Keratinocyte (primary cell): Measurements from ENCODE around the gene PARP16. TPM values are rescaled to one million over a fixed set of nuclear protein-coding genes. Genes with fewer than 3 reads are reported as not detected.

Source experiments
- DNase-seq: peaks from one replicate; pipeline ENCODE4 v3.0.0-alpha.2; 2011; ENCODE audit warnings: low read depth, missing footprints, low spot score
- FAIRE-seq: peaks from 2 replicates; lab custom pipeline; 2011; peaks lifted over from hg19 to GRCh38; lab: Jason Lieb, UNC
- H2AFZ ChIP-seq: 2 replicates; pipeline ENCODE4 v1.6.0; 2012; ENCODE audit warnings: low read length, control low read depth, inconsistent platforms; ENCODE audit not compliant: control insufficient read depth
- H3K27ac ChIP-seq: 2 replicates; pipeline ENCODE4 v1.5.1; 2011; ENCODE audit warnings: low read length; ENCODE audit not compliant: control insufficient read depth, insufficient read depth
- H3K27me3 ChIP-seq: 3 replicates; pipeline ENCODE4 v1.6.0; 2011; ENCODE audit warnings: low read length; ENCODE audit not compliant: control insufficient read depth, insufficient read depth; ENCODE audit errors: extremely low read depth
- H3K36me3 ChIP-seq, 2 experiments: 2 replicates in 1 of 2; 3 replicates in 1 of 2; pipeline ENCODE4 v1.5.1; 2011; ENCODE audit warnings: low read length in 2 of 2, mild to moderate bottlenecking in 1 of 2; ENCODE audit not compliant: control insufficient read depth in 2 of 2, insufficient read depth in 2 of 2; ENCODE audit errors: extremely low read depth in 1 of 2
- H3K4me1 ChIP-seq: 3 replicates; pipeline ENCODE4 v1.5.1; 2011; ENCODE audit warnings: low read length; ENCODE audit not compliant: control insufficient read depth, insufficient read depth; ENCODE audit errors: extremely low read depth
- H3K4me2 ChIP-seq: 3 replicates; pipeline ENCODE4 v1.6.0; 2011; ENCODE audit warnings: low read depth, low read length; ENCODE audit not compliant: control insufficient read depth, insufficient read depth; ENCODE audit errors: extremely low read depth
- H3K4me3 ChIP-seq, 3 experiments: fragments of 200-600 bp in 1 of 3; sonication (generic) in 1 of 3; 2 replicates in 2 of 3; 3 replicates in 1 of 3; pipeline ENCODE4 v1.5.1; 2011 to 2016; ENCODE audit warnings: low read length in 3 of 3, mild to moderate bottlenecking in 3 of 3, control low read depth in 2 of 3, inconsistent platforms in 1 of 3, low read depth in 1 of 3, mixed read lengths in 1 of 3, mixed run types in 1 of 3, moderate library complexity in 1 of 3; ENCODE audit not compliant: control insufficient read depth in 2 of 3, insufficient read depth in 2 of 3; ENCODE audit errors: extremely low read depth in 1 of 3
- H3K79me2 ChIP-seq: 2 replicates; pipeline ENCODE4 v1.6.0; 2012; ENCODE audit warnings: low read length; ENCODE audit not compliant: control insufficient read depth, insufficient read depth
- H3K9ac ChIP-seq: 3 replicates; pipeline ENCODE4 v1.6.0; 2011; ENCODE audit warnings: low read length; ENCODE audit not compliant: control insufficient read depth, insufficient read depth; ENCODE audit errors: extremely low read depth
- H3K9me1 ChIP-seq: 3 replicates; pipeline ENCODE4 v1.6.0; 2011; ENCODE audit warnings: low read length; ENCODE audit not compliant: control insufficient read depth, insufficient read depth; ENCODE audit errors: extremely low read depth
- H3K9me3 ChIP-seq: 2 replicates; pipeline ENCODE4 v1.5.1; 2012; ENCODE audit warnings: low read depth, low read length; ENCODE audit not compliant: control insufficient read depth
- H4K20me1 ChIP-seq: 3 replicates; pipeline ENCODE4 v1.6.0; 2011; ENCODE audit warnings: low read length; ENCODE audit not compliant: control insufficient read depth, insufficient read depth; ENCODE audit errors: extremely low read depth
- CTCF ChIP-seq, 3 experiments: IDR thresholded peaks in 1 of 3; conservative IDR thresholded peaks in 1 of 3; optimal IDR thresholded peaks in 1 of 3; 2 replicates in 2 of 3; 3 replicates in 1 of 3; pipeline versions ENCODE3 to v1.5.1; 2011; ENCODE audit warnings: low read length in 3 of 3, mild to moderate bottlenecking in 3 of 3, moderate library complexity in 2 of 3, control low read depth in 1 of 3, inconsistent platforms in 1 of 3; ENCODE audit not compliant: insufficient read depth in 2 of 3; ENCODE audit errors: extremely low read depth in 1 of 3
- EZH2 ChIP-seq: IDR thresholded peaks from one replicate; pipeline ENCODE4 v1.6.1; 2012; ENCODE audit warnings: inconsistent platforms, mild to moderate bottlenecking, low read length, moderate library complexity
- dilution Hi-C: fragments of 300-500 bp; cut with MboI; formaldehyde crosslinking; loops from one replicate; pipeline ENCODE4 v1.7.0; 2020; ENCODE audit warnings: low sequenced_read_pairs; ENCODE audit not compliant: extremely low pct_ligation_motif_present
- polyA plus RNA-seq, 5 experiments: library from polyadenylated mRNA; depleted of rRNA in 3 of 5; stranded (reverse) in 3 of 5; stranded (forward) in 1 of 5; unstranded in 1 of 5; fragments of >200 nt; gene quantifications; 1 replicate in 1 of 5; 2 replicates in 3 of 5; 3 replicates in 1 of 5; pipeline versions ENCODE4 v1.2.1 to v1.2.3, GENCODE V29; 2011 to 2012; ENCODE audit warnings: missing spikeins in 2 of 5, low read depth in 1 of 5, low replicate concordance in 1 of 5
- small RNA-seq, 3 experiments: library from RNA; depleted of rRNA; stranded (forward); fragments of <200 nt; gene quantifications; one replicate each; pipeline ENCODE3, GENCODE V24; 2012; ENCODE audit warnings: low read depth in 3 of 3, low replicate concordance in 1 of 3; ENCODE audit not compliant: insufficient read length in 3 of 3

Gene PARP16
- polyA plus RNA-seq, 1 donor (not counting 4 experiments of a cell fraction or from before 2014, with no cell fraction given) = 2.1 TPM

DNA sequence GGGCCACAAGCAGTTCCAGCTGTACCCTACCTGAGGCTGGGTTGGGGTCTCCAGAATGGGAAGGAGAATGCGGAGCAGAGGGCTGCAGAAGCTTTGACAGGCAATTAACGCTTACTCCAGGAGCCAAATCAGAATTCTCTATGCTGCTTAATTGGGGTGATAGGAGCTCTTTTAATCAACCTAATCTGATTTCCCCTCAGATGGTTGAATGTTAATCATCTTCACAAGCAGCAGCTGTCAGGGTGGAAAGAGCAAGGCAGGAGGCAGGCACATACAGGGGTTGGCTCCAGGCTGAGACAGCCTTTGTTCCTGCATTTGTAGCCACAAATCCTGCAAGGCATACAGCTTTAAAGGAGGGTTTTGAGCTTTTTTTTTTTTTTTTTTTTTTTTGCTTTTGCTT is 78.0 kb downstream of the PARP16 start:
- no peak for TF ChIP-seq CTCF (optimal IDR thresholded peaks at IDR 0.05 in 1 of 3, IDR thresholded peaks at IDR 0.05 in 1 of 3, conservative IDR thresholded peaks at IDR 0.05 in 1 of 3; ENCODE audit: extremely low read depth in 1 of 3, insufficient read depth in 2 of 3, low read length in 3 of 3)
- no peak for TF ChIP-seq EZH2
- H3K4me1 ChIP-seq = no peaks in the 10 kb centered on the region
- H3K4me3 ChIP-seq = no peak overlapping the region
- H3K9me1 ChIP-seq = no peaks in the 10 kb centered on the region
- dilution Hi-C loops = no loop called here
- DNase-seq = no peak
- H3K79me2 ChIP-seq = no peaks in the 10 kb centered on the region
- no peak overlapping the region for H2AFZ ChIP-seq
- H3K36me3 ChIP-seq = no peaks in the 10 kb centered on the region
- no peak for FAIRE-seq
- no peak overlapping the region for H3K27ac ChIP-seq
- no peaks in the 10 kb centered on the region for H3K9me3 ChIP-seq
- H3K27me3 ChIP-seq = no peaks in the 10 kb centered on the region
- H4K20me1 ChIP-seq = no peaks in the 10 kb centered on the region
- H3K9ac ChIP-seq = no peak overlapping the region
- no peak overlapping the region for H3K4me2 ChIP-seq

Small RNA genes lying within 50 kb of the gene (small RNA-seq; reads per million reads assigned to genes)
- gene AC068213.1 (0 reads per million in 3 experiments), gene RNU5A-1 (10.5 to 46.4 (median 15.3) reads per million in 3 experiments), gene RNU5B-1 (7.0 to 25.9 (median 9.3) reads per million in 3 experiments), gene RNU6-686P (0 reads per million in 3 experiments), gene SNORA24B (1.7 to 6.0 (median 5.0) reads per million in 3 experiments)

Other genes with a start within 250 kb of the PARP16 start
- gene SLC51B, start 241.5 kb downstream of the PARP16 start, polyA plus RNA-seq = not detected in 3 replicates
- gene RASL12, start 218.9 kb downstream of the PARP16 start, polyA plus RNA-seq = not detected in 3 replicates
- gene KBTBD13, start 210.1 kb downstream of the PARP16 start, polyA plus RNA-seq = not detected in 3 replicates
- gene UBAP1L, start 171.7 kb downstream of the PARP16 start, polyA plus RNA-seq = 0.27 to 0.85 TPM (median 0.55 TPM) in 3 replicates
- gene PDCD7, start 153.1 kb downstream of the PARP16 start, polyA plus RNA-seq = 12.2 to 17.2 TPM (median 15.8 TPM) in 3 replicates
- 29.0 to 51.5 TPM (median 43.6 TPM) in 3 replicates for gene CLPX, start 101.5 kb downstream of the PARP16 start, polyA plus RNA-seq
- gene CILP, start 75.4 kb downstream of the PARP16 start, polyA plus RNA-seq = 0.03 TPM in 1 of 3 replicates, not detected in the others
- gene RNU5A-1, start 9.2 kb upstream of the PARP16 start, polyA plus RNA-seq = not detected in 3 replicates
- not detected in 3 replicates for gene RNU5B-1, start 17.8 kb upstream of the PARP16 start, polyA plus RNA-seq
- not detected in 3 replicates for gene IGDCC3, start 91.1 kb upstream of the PARP16 start, polyA plus RNA-seq
- 0.04 to 0.12 TPM in 2 of 3 replicates, not detected in the other for gene IGDCC4, start 136.1 kb upstream of the PARP16 start, polyA plus RNA-seq
- gene DPP8, start 230.8 kb upstream of the PARP16 start, polyA plus RNA-seq = 17.1 to 21.6 TPM (median 20.2 TPM) in 3 replicates
- 58.4 to 78.8 TPM (median 60.1 TPM) in 3 replicates for gene HACD3, start 243.6 kb upstream of the PARP16 start, polyA plus RNA-seq